Kidney (tissue), 14 donors: ENCODE results near the gene CRIP2. TPM values are rescaled to one million over a fixed set of nuclear protein-coding genes. Genes with fewer than 3 reads are reported as not detected.

Experiments
- DNase-seq, 5 donors: peaks; one replicate each; pipeline ENCODE4 v3.0.0-alpha.2; 2013 to 2020
- FAIRE-seq: peaks from 2 replicates; lab custom pipeline; 2012; peaks lifted over from hg19 to GRCh38; lab: Jason Lieb, UNC
- H3K27ac ChIP-seq, 2 donors: one replicate each; pipeline ENCODE4 v1.7.0; 2013; ENCODE audit warnings: low read depth in 2 of 2, low read length in 2 of 2, inconsistent platforms in 1 of 2
- H3K27me3 ChIP-seq: one replicate; pipeline ENCODE4 v1.7.1; 2013; ENCODE audit warnings: low read length, inconsistent platforms; ENCODE audit not compliant: control insufficient read depth, insufficient read depth
- H3K36me3 ChIP-seq, 3 donors: one replicate each; pipeline versions ENCODE4 v1.7.0 to v1.7.1; 2013; ENCODE audit warnings: low read length in 3 of 3, control low read depth in 1 of 3, inconsistent platforms in 1 of 3; ENCODE audit not compliant: insufficient read depth in 3 of 3, control insufficient read depth in 2 of 3
- H3K4me1 ChIP-seq, 3 donors: one replicate each; pipeline versions ENCODE4 v1.7.0 to v1.7.1; 2013; ENCODE audit warnings: low read length in 3 of 3, inconsistent platforms in 1 of 3, low read depth in 1 of 3; ENCODE audit not compliant: control insufficient read depth in 2 of 3, insufficient read depth in 2 of 3
- H3K4me3 ChIP-seq, 3 donors: one replicate each; pipeline versions ENCODE4 v1.7.0 to v1.8.1; 2013; ENCODE audit warnings: low read length in 3 of 3, control low read depth in 1 of 3, inconsistent platforms in 1 of 3
- H3K9ac ChIP-seq, 3 donors: one replicate each; pipeline versions ENCODE4 v1.7.0 to v1.7.1; 2013; ENCODE audit warnings: low read length in 3 of 3, control low read depth in 1 of 3, inconsistent platforms in 1 of 3
- H3K9me3 ChIP-seq, 3 donors: one replicate each; pipeline versions ENCODE4 v1.7.0 to v1.7.1; 2013; ENCODE audit warnings: low read length in 3 of 3, control low read depth in 1 of 3, inconsistent platforms in 1 of 3; ENCODE audit not compliant: control insufficient read depth in 2 of 3, insufficient read depth in 1 of 3
- intact Hi-C: fragments of 100-400 bp; cut with DNase I; formaldehyde crosslinking; loops from one replicate; pipeline ENCODE4 v1.11.1; 2022
- polyA plus RNA-seq: library from polyadenylated mRNA; stranded (reverse); fragments of 350-450 nt; fragmentation: Illumina TruSeq; extraction: RNeasy Lipid Tissue Mini Kit (QIAGEN cat#74804); gene quantifications from one replicate; pipeline ENCODE4 v1.2.3, GENCODE V29; 2014; ENCODE audit warnings: low read depth, low replicate concordance; ENCODE audit not compliant: insufficient read depth
- total RNA-seq: library from RNA; stranded (reverse); fragmentation: NEBNext Ultra II Directional; extraction: Animal tissue kit (Norgen Biotek cat#: 25700); gene quantifications from one replicate; pipeline ENCODE4 v1.2.1, GENCODE V29; 2021
- TF ChIP-seq, protein P1 (sequence below): IDR thresholded peaks from 3 replicates; pipeline ENCODE4 v1.5.1; 2012; ENCODE audit warnings: mild to moderate bottlenecking, moderate library complexity, borderline replicate concordance; ENCODE audit not compliant: insufficient read depth; ENCODE audit errors: extremely low read depth
- donor health status: control.
- donor health status: control.
- donor health status: control.
- donor health status: control.
- donor health status: control.
- donor health status: DM: yes; HTN: yes; CAD: no.
- donor health status: Normal renal cell carcinoma (clear cell type).

CRIP2 gene
- total and polyA plus RNA-seq, 2 donors from 2014 or later, result 338 to 357 TPM

DNA sequence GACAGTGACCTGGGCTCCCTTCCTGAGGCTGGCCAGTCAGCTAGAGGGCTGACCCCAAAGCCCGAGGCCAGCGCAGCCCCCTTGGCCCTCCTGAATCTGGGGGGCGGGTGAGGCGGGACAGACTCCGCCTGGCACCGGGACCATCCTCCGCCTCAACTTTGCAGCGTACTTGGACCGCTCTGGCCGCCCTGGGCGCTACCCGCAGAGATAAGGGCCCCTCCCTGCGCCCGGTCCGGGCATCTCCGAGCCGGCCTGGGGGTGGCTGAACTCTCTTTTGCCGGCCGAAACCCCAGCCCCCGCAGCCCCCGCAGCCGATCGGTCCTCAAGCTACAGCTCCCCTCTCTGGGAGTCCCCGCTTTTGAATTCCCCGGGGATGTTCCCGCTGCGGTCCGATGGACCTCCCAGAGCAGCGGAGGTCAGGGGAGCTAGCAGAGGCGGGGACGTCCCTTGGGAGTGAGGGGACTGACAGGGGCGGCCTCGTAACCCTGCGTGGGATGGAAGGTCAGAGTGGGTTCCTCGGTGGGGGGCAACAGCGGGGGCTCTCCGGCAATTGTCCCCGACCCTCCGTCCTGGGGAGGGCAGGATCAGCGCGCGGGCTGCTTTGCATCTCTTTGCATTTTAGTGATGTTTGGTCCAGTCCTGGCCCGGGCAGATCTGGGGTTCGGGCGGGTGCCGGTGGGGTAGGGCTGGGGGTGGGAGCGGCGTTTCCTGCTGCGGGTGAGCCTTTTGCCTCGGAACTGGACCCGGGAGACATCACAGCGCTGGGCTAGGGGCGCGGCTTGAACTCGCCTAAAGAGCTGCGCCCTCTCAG, 11.7 kb downstream of the CRIP2 start, which contains the start of gene CRIP1:
Gene CRIP1, plus strand, starts transcription at position 724 of the 811 bp plus-strand sequence. CDS start 374 bp downstream, outside the sequence.
- H3K9ac ChIP-seq, result no peak within 1 kb of the TSS

DNA sequence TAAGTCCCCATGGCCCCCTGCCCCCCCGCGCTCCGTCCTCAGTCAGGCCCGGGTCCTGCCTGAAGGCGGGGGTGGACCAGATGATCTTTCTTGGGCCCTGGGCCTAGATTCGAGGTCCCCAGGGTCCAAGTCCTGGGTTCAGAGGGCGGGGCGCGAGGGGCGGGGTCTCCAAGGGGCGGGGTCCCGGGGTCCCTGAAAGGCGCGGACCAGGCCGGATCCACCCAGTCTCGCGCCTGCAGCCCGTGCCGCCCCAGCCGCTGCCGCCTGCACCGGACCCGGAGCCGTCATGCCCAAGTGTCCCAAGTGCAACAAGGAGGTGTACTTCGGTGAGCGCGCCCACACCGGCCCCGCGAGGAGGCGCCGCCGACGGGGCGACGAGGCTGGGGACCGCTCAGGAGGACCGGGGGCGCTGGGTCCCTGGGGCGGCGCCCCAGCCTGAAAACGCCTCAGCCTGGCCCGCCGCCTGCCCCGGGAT, 12.4 kb downstream of the CRIP2 start:
- peaks cover 0 to 28% (median 15%) of the 10 kb centered on the region in 3 donors for H3K4me1 ChIP-seq
- FAIRE-seq (no peak), DNase-seq (peak in 2 of 5 donors; percentile 84 to 93)
- intact Hi-C loops, result no loop called here
- no peaks in the 10 kb centered on the region for H3K27me3 ChIP-seq
- no peaks in the 10 kb centered on the region for H3K9me3 ChIP-seq
- TF ChIP-seq, protein P1, sequence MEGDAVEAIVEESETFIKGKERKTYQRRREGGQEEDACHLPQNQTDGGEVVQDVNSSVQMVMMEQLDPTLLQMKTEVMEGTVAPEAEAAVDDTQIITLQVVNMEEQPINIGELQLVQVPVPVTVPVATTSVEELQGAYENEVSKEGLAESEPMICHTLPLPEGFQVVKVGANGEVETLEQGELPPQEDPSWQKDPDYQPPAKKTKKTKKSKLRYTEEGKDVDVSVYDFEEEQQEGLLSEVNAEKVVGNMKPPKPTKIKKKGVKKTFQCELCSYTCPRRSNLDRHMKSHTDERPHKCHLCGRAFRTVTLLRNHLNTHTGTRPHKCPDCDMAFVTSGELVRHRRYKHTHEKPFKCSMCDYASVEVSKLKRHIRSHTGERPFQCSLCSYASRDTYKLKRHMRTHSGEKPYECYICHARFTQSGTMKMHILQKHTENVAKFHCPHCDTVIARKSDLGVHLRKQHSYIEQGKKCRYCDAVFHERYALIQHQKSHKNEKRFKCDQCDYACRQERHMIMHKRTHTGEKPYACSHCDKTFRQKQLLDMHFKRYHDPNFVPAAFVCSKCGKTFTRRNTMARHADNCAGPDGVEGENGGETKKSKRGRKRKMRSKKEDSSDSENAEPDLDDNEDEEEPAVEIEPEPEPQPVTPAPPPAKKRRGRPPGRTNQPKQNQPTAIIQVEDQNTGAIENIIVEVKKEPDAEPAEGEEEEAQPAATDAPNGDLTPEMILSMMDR, result no peak
- no peak overlapping the region for H3K9ac ChIP-seq
- H3K4me3 ChIP-seq, result peak overlapping the region in 1 of 3 donors; percentile 37
- H3K27ac ChIP-seq, result peak overlapping the region in 1 of 2 donors; percentile 43
- H3K36me3 ChIP-seq, result no peaks in the 10 kb centered on the region

More for the DNA sequence above, 11.7 kb downstream of the CRIP2 start, which contains the start of gene CRIP1:
- peak within 1 kb of the TSS in 1 of 3 donors; percentile 37 for H3K4me3 ChIP-seq
- no peaks in the 10 kb centered on the region for H3K27me3 ChIP-seq
- peak within 1 kb of the TSS; percentile 32 to 43 for H3K27ac ChIP-seq
- H3K4me1 ChIP-seq, result peaks cover 0 to 30% (median 16%) of the 10 kb centered on the region in 3 donors
- DNase-seq (peak in 1 of 5 donors; percentile 82), FAIRE-seq (no peak)
- intact Hi-C loops, result no loop called here
- H3K36me3 ChIP-seq, result no peaks in the 10 kb centered on the region
- no peaks in the 10 kb centered on the region for H3K9me3 ChIP-seq
- TF ChIP-seq, protein P1, result no peak

DNA sequence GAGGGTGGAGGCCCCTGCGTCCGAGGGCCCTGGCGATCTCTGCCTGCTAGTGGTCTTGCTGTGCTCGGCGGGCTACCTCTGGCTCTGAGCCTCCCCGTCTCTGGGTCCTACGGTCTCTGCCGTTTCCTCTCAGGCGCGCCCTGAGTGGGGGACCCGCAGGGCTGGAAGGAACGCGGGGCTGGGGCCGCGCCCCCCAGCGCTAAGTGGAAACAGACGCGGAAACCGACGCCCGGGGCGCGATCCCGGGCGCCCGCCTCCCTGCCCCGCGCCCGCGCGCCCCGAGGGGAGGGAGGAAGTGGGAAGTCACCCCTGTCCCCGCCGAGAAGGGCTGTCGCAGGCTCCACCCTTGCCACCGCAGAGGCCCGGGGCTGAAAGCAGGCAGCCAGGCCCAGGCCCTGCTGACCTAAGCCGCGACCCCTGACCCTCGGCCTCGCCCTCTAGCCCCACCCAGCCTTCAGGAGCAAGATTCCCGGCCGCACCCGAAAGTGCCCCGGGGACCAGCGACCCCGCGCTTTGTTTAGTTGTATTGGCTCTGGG, 12.9 kb downstream of the CRIP2 start:
- H3K4me1 ChIP-seq, result peaks cover 0 to 23% (median 10%) of the 10 kb centered on the region in 3 donors
- DNase-seq, result peak in 1 of 5 donors; percentile 90
- FAIRE-seq, result no peak
- no peak overlapping the region for H3K9ac ChIP-seq
- TF ChIP-seq, protein P1, result no peak
- intact Hi-C loops, result no loop called here
- H3K9me3 ChIP-seq, result no peaks in the 10 kb centered on the region
- no peaks in the 10 kb centered on the region for H3K27me3 ChIP-seq
- peak overlapping the region in 1 of 3 donors; percentile 37 for H3K4me3 ChIP-seq
- peak overlapping the region in 1 of 2 donors; percentile 43 for H3K27ac ChIP-seq
- no peaks in the 10 kb centered on the region for H3K36me3 ChIP-seq
